Prostate gland (tissue), 2 donors: ENCODE measurements around the gene OCSTAMP. TPM values are rescaled to one million over a fixed set of nuclear protein-coding genes. Genes with fewer than 3 reads are reported as not detected.

Experiments used
- DNase-seq: peaks from one replicate; pipeline ENCODE4 v3.0.0-alpha.2; 2019; ENCODE audit warnings: low spot score
- H3K27ac ChIP-seq, 2 donors: fragments of 200-600 bp; sonication (generic); 2 replicates each; pipeline ENCODE4 v1.5.1; 2017 to 2019
- H3K27me3 ChIP-seq: fragments of 200-600 bp; sonication (generic); replicated peaks from 2 replicates; pipeline ENCODE4 v1.5.1; 2019; ENCODE audit not compliant: insufficient read depth
- H3K36me3 ChIP-seq, 2 donors: fragments of 200-600 bp; sonication (generic); 1 replicate in 1 of 2; 2 replicates in 1 of 2; pipeline versions ENCODE4 v1.5.1 to v1.8.1; 2017 to 2019
- H3K4me1 ChIP-seq: fragments of 200-600 bp; sonication (generic); replicated peaks from 2 replicates; pipeline ENCODE4 v1.5.1; 2019
- H3K4me3 ChIP-seq, 2 donors: fragments of 200-600 bp; sonication (generic); 2 replicates each; pipeline ENCODE4 v1.5.1; 2017 to 2019
- H3K9me3 ChIP-seq: fragments of 200-600 bp; sonication (generic); 2 replicates; pipeline ENCODE4 v1.5.1; 2017
- POLR2A ChIP-seq: fragments of 450-650 bp; IDR thresholded peaks from one replicate; pipeline ENCODE4 v1.6.1; 2016; ENCODE audit warnings: antibody characterized with exemption, mild to moderate bottlenecking
- POLR2AphosphoS5 ChIP-seq: sonication (generic); formaldehyde crosslinking; IDR thresholded peaks from one replicate; pipeline ENCODE4 v1.6.1; 2017; ENCODE audit warnings: antibody characterized with exemption
- WGBS: methylation state at CpG from one replicate; pipeline ENCODE4 v1.1.5; 2018; 5-methylcytosine and 5-hydroxymethylcytosine counted together
- intact Hi-C: fragments of 100-400 bp; cut with DNase I; formaldehyde crosslinking; loops from one replicate; pipeline ENCODE4 v1.14.2; 2022
- total RNA-seq, 2 donors: library from RNA; depleted of rRNA; stranded (reverse); fragments of >200 nt; gene quantifications; one replicate each; pipeline ENCODE4 v1.1.0, GENCODE V29; 2016
- TF ChIP-seq, protein P1 (sequence below), 4 experiments: fragments of 200-600 bp in 2 of 4; fragments of 450-650 bp in 2 of 4; sonication (generic) in 2 of 4; IDR thresholded peaks; 1 replicate in 3 of 4; 2 replicates in 1 of 4; pipeline ENCODE4 v1.5.1; 2016 to 2019; ENCODE audit warnings: antibody characterized with exemption in 4 of 4, mild to moderate bottlenecking in 2 of 4, moderate library complexity in 2 of 4

The OCSTAMP gene
- total RNA-seq, 2 donors from 2014 or later: not detected

DNA sequence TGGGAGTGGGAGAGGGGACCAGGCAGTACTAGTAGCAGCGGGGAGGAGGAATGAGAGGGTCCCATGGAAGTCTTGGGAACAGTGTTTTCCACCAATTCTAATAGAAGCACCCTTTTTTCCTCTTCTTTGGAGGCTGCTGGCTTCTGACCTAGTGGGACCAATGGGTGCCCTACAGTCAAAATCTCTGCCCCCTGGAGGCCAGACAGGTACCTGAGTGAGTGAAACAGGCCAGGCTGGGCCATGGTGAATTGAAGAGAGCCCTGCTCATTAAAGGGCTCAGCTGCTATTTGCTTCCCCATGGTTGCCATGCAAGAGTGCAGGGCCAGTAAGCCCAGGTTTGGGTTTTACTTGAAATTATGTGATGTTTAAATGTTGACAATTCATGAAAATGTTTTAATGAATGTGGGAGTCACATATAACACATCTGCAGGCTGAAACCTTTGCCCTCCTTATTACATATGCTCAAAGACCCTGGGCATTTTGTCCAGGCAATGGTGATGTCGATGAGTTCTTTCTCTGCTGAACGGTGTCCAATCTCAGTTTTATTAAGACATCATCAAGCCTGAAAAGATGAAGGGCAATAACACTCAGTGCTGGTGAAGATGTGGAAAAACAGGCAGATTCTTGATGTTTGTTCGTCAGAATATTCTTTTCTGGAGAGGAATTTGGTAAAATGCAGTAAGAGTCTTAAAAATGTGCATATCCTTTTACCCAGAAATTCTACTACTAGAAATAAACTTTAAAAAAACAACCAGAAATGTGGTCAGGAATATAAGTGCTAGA is 42.3 kb upstream of the OCSTAMP start:
- 99% methylated on average over 4 of the region's 4 CpGs for WGBS
- H3K4me3 ChIP-seq: no peak overlapping the region
- intact Hi-C loops: no loop called here

GRCh38 chr20:46590443-46590842 is 40.0 kb upstream of the OCSTAMP start:
- 5% methylated on average over 1 of the region's 1 CpG for WGBS
- TF ChIP-seq POLR2A: no peak
- TF ChIP-seq, protein P1, sequence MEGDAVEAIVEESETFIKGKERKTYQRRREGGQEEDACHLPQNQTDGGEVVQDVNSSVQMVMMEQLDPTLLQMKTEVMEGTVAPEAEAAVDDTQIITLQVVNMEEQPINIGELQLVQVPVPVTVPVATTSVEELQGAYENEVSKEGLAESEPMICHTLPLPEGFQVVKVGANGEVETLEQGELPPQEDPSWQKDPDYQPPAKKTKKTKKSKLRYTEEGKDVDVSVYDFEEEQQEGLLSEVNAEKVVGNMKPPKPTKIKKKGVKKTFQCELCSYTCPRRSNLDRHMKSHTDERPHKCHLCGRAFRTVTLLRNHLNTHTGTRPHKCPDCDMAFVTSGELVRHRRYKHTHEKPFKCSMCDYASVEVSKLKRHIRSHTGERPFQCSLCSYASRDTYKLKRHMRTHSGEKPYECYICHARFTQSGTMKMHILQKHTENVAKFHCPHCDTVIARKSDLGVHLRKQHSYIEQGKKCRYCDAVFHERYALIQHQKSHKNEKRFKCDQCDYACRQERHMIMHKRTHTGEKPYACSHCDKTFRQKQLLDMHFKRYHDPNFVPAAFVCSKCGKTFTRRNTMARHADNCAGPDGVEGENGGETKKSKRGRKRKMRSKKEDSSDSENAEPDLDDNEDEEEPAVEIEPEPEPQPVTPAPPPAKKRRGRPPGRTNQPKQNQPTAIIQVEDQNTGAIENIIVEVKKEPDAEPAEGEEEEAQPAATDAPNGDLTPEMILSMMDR (IDR thresholded peaks at IDR 0.05): no peak
- no peak for TF ChIP-seq POLR2AphosphoS5

More for the DNA sequence above, 42.3 kb upstream of the OCSTAMP start:
- TF ChIP-seq POLR2AphosphoS5: no peak
- TF ChIP-seq POLR2A: no peak
- TF ChIP-seq, protein P1 (IDR thresholded peaks at IDR 0.05): no peak
- no peaks in the 10 kb centered on the region for H3K36me3 ChIP-seq
- H3K27ac ChIP-seq: no peak overlapping the region
- no peak for DNase-seq
- H3K9me3 ChIP-seq: no peaks in the 10 kb centered on the region
- H3K27me3 ChIP-seq: no peaks in the 10 kb centered on the region
- H3K4me1 ChIP-seq: no peaks in the 10 kb centered on the region

DNA sequence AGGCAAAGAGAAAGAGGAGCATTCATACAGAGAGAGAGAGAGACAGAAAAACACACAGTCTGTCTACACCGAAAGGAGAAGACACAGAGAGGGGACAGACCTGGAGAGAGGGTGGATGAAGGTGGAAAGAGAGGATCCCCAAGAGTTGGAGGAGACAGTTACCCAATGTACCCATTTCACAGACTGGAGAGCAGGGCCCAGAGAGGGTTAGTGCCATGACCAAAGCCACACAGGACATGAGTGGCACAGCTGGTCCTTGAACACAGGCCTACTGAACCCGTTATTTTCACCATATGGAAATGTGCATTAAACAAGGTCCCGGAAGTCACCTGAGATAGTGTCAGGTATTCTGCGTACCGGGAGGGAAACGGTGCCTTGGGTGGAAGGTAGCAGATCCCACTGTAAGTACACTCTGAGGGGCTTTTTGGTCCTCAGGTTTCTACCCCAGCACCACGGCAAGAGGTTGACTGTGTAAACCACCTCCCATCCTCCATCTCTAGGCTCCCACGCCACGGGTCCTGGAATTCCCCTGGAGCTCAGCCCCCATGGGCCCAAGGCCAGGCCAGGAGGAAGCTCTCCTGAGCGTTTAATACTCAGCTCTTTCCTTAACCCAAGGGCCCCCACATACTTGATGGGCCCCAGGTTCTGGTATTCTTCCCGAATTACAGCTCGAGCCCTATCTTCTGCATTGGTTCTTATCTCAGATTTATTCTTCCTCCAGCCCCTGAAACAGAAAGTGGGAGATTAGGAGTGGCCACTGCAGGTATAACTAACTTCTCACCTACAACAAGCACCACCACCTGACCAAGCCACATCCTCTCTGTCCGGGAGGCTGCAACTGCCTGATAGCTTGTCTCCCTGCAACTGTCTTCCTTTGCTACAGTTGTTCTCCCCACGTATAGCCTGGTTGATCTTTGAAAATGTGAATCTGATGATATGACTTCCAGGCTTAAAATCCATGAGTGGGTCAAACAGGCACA is 38.4 kb upstream of the OCSTAMP start:
- no peak overlapping the region for H3K4me3 ChIP-seq
- TF ChIP-seq POLR2A (no peak), POLR2AphosphoS5 (no peak)
- TF ChIP-seq, protein P1 (IDR thresholded peaks at IDR 0.05): no peak
- no peak overlapping the region for H3K27ac ChIP-seq
- WGBS: 74% methylated on average over 14 of the region's 14 CpGs
- H3K4me1 ChIP-seq: no peaks in the 10 kb centered on the region
- no peaks in the 10 kb centered on the region for H3K9me3 ChIP-seq
- H3K36me3 ChIP-seq: no peaks in the 10 kb centered on the region
- H3K27me3 ChIP-seq: no peaks in the 10 kb centered on the region
- no peak for DNase-seq
- intact Hi-C loops: no loop called here

More at GRCh38 chr20:46590443-46590842, 40.0 kb upstream of the OCSTAMP start:
- Histone ChIP-seq H3K27ac (no peak overlapping the region), H3K9me3 (no peaks in the 10 kb centered on the region), H3K4me3 (no peak overlapping the region), H3K4me1 (no peaks in the 10 kb centered on the region), H3K27me3 (no peaks in the 10 kb centered on the region), H3K36me3 (no peaks in the 10 kb centered on the region)
- intact Hi-C loops: no loop called here
- no peak for DNase-seq

DNA sequence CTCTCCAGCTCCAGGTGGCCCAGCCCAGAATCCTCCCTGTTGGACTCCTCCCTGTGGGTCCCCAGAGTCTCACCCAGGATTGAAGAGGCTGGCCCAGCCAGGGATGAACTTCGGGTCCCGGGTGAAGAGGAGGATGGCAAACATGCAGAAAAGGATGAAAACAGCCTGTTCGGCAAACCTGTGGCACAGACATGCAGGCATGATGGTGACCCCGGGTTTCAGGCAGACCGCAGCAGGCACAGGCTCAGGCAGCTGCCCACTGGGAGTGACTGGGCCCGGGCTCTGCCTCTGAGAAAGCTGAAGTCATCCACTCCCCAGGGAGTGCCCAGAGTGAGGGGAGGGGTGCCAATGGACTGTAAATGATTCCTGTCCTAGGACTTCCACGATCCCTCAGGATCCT is 37.5 kb upstream of the OCSTAMP start:
- no peaks in the 10 kb centered on the region for H3K4me1 ChIP-seq
- H3K9me3 ChIP-seq: no peaks in the 10 kb centered on the region
- no peaks in the 10 kb centered on the region for H3K27me3 ChIP-seq
- intact Hi-C loops: no loop called here
- 90% methylated on average over 7 of the region's 7 CpGs for WGBS
- no peak overlapping the region for H3K27ac ChIP-seq
- TF ChIP-seq, protein P1 (IDR thresholded peaks at IDR 0.05): no peak
- TF ChIP-seq POLR2AphosphoS5: no peak
- TF ChIP-seq POLR2A: no peak
- no peak for DNase-seq
- no peaks in the 10 kb centered on the region for H3K36me3 ChIP-seq
- no peak overlapping the region for H3K4me3 ChIP-seq
